Stimulated activated naive CD4-positive, alpha-beta T cell (primary cell): ENCODE measurements around the gene ONECUT2.
"Not testable (repeated sequence)": the region's sequence is repeated elsewhere in the genome, so short reads cannot be mapped to it uniquely, and the experiment has no call there.

Source experiments
- DNase-seq, 6 experiments: peaks; one replicate each; lab custom pipeline; 2025; lab: John Stamatoyannopoulos, UW

Gene ONECUT2

GRCh38 chr18:57446322-57446721 lies 11.1 kb downstream of the ONECUT2 start:
- no peak for DNase-seq

- no peak for DNase-seq
Measured at GRCh38 chr18:57447154-57447621, 12.0 kb downstream of the ONECUT2 start.

GRCh38 chr18:57455576-57456129 lies 20.5 kb downstream of the ONECUT2 start:
- no peak for DNase-seq

DNA sequence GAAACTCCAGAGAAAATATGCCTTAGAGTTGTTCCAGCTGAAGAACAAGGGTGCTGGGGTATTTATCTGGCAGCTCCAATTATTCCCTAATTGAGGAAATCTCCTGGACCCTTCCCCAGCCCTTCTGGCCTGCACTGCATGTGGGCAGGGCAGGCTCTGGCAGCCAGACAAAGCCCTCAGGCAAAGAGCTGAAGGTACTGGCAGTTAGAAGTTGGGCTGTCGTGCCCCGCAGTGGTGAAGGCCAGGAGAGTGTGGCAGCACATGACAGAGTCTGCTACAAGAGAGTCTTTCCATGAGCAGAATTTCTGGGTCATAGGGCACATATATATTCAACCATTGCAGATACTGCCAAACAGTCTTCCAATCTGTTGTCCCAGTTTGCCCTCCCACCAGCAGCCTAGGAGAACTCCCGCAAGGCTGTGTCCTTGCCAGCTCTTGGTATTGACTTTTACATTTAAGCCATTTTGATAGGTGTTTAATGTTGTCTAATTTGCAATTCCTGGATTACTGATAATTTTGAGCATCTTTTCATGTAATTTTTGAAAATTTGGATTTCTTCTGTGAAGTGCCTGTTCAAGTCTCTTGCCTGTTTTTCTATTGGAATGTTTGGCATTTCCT lies 26.6 kb downstream of the ONECUT2 start:
- no peak for DNase-seq

DNA sequence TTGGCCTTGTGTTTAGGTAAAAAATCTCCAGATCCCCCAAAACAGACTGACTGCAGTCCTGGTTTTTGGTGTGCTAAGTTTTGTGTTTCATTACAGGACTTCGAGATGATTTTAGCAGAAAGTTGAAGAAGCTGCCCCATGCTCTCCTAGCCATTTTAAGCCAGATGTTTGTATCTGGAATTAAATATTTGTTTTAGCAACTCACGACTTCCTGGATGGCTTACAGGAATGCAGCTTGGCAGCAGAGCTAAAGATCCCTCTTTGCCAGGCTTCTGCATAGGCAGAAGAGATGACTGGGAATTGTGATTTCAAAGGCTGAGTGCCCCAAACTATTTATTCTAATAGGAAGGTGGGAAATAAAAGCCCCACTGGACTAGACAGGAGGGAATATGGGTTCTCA lies 31.1 kb downstream of the ONECUT2 start:
- DNase-seq, result no peak

DNA sequence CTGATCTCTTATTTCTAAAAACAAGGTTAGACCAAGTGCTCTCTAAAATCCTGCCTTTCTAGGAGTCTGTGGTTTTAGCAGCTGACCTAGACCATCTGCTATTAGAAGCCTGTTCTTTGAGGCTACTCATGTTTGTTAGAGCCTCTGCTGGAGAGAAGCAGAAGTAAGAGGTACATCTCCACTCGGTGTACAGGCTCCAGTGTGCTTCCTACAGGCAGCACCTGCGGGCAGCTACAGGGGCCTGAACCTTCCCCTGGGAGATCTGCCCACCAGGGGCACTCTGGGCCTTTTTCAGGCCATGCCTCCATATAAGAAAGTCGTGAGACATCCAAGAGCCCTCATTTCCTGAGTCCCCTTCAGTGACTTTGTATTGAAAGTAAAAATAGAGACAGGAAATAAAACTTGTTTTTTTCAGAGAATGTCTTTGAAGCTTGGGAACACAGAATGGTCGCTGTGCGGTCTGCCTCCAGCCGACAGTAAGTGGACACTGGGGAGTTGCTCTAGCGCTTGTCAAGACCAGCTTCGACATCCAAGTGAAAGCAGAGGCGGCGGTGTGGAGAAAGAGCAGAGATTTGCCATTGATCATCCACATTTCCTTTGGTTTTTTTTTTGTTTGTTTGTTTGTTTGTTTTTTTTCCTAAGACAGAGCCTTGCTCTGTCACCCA lies 31.7 kb downstream of the ONECUT2 start:
- DNase-seq, result no peak

DNA sequence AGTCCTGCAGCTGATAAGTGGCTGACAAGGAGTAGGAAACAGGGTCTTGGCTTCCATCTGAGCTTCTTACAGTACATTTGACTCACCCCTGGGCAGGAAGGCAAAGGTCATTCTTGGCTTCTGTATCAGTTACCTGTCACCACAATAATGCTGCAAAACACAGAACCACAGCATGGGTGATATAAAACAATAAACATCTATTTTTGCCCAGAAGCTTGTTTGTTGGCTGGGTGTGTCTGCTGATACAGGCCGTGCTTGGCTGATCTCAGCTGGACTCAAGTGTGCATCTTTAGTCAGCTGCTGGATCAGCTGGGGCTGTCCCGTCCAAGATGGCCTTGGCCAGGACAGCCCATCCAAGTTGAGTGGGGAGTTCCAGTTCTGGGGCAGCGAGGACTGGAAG lies 34.7 kb downstream of the ONECUT2 start:
- DNase-seq, result no peak

DNA sequence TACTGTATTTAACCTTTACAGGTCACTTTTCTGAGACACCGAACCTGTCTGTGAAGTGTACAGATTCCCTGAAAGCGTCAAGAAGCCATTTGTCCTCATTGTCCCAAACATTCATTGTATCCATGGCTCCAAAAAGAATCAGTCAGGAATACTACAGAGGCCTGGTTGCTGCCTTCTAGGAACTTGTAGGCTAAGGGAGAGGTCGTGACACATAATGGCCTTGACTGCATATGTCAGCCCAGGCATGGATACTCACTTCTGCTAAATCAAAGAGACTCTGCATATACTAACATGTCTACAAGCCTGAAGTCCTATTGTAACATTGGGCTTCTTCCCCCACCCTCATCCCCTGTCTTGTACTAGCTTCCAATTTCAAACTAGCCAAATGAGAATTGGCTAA lies 40.2 kb downstream of the ONECUT2 start:
- no peak for DNase-seq

GRCh38 chr18:57475903-57476302 lies 40.7 kb downstream of the ONECUT2 start:
- DNase-seq, result no peak

DNA sequence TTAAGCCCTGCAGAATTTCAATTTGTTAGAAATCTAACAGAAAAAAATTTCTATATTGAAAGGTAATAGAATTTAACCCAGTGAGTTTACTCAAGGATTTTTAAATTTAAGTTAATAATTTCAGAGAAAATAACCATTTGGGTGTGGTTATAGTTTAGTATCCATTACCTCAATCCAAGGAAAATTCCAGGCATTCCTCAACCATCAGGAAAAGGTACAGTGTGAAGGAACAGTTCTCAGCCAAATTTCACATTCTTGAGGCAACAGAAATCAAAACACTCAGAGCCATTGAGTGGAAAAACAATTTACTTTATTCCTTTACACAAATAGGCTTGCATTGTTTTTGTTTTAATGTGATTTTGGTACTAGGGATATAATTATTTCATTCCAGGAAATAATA lies 45.6 kb downstream of the ONECUT2 start:
- no peak for DNase-seq

DNA sequence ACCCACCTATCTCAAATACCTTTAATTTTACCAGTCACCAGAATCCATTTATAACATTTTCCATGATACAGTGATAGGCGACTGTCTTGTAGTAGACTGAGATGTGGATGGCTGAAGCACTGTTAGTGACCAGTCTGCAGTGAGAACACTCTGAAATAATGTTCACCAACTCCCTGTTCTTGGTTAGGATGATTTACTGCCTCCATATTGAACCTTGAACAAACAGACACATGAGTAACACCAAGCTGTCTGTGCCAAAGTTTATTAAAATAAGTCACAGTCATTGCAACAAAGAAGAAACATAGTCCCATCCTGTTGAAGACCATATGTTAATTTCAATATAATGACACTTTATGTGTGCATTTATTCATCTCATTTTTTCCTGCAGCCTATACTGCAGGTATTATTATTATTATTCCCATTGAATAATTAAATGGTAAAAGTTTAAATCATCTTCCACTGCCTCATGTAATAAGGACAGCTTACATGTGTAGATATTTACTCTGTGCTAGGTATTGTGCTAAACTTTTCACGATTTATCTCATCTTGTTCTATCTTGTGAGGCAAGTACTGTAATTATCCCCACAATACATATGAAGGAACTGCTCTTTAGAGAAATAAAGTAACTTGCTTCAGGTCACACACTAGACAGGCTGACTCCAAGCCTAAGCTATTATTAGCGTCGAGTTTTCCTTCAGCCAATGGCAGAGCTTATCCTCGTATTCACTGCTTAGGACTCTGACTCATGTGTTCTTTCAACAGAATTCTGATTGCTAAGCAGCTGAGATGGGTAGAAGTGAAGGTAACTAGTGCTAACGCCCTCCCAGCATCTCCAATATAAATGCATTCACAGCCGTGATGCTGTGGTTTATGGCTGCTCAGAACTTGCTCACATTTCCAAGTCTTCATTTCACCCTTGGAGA lies 62.5 kb downstream of the ONECUT2 start:
- DNase-seq, result no peak

- DNase-seq, result no peak
Measured at GRCh38 chr18:57498682-57499256, 63.6 kb downstream of the ONECUT2 start.

GRCh38 chr18:57502624-57503023 lies 67.5 kb downstream of the ONECUT2 start:
- no peak for DNase-seq

DNA sequence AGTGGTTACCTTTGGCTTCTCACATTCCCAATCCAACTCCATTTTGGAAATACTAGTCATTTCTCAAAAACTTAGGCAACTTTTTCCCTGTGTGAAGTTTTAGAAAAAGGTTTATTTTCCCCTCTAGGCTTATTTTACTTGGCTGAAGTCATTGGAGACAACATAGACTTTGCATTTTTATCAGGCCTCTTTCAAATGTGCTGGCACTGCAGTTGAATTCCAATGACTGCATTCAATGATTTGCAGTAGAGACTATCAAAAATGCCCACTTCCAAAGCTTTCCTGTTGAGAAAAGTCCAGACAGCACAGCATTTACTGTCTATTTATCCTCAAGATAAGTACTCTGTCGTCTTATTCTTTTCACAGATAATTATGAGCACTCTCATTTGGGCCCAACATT lies 70.1 kb downstream of the ONECUT2 start:
- no peak for DNase-seq

DNA sequence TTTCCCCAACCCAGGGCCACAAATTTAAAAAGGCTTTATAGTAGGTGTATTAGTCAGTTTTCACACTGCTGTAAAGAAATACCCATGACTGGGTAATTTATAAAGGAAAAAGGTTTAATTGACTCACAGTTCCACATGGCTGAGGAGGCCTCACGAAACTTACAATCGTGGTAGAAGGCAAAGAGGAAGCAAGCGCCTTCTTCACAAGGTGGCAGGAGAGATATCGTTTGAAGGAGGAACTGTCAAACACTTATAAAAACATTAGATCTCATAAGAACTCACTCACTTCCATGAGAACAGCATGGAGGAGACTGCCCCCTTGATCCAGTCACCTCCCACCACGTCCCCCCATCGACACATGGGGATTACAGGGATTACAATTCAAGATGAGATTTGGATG lies 80.9 kb downstream of the ONECUT2 start:
- no peak for DNase-seq

GRCh38 chr18:57518533-57518932 lies 83.4 kb downstream of the ONECUT2 start:
- DNase-seq, result no peak

- no peak for DNase-seq
Measured at GRCh38 chr18:57519668-57520424, 84.7 kb downstream of the ONECUT2 start.

GRCh38 chr18:57522348-57522747 lies 87.2 kb downstream of the ONECUT2 start:
- DNase-seq, result not testable (repeated sequence)

DNA sequence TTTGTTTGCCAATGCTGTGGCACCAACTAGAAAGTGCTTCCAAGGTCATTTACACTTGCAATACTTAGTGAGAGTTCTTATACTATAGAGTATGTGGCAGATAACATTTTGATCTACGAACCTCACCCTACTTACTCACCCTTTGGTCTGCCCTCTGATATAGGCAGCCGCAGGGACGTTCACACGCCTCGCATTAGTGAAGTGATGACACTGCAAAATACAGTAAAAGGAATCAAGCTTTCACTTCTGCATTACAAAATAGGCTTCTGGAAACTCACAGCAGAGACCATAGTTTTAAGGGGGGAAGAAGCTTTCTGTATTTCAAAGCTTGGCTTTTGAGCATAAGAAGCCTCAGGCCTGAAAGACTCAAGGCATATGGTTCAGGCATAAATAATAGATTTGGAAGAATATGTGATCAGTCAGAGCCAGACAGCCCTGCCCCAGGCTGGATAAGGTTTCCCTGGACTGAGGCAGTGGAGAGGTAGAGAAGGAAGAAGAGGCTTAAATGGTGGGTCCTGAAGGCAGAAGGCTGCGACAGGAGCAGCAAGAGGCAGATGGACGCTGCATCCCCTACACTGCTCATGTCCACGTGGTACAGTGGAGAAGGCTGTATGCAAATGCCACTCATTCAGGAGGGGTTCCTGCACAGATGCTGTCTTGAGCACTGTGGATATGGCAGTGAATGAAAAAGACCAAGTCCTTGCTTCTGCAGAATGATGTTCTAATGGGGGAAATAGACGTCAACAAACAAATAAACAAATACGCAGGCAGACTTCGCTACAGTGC lies 88.2 kb downstream of the ONECUT2 start:
- DNase-seq, result no peak

DNA sequence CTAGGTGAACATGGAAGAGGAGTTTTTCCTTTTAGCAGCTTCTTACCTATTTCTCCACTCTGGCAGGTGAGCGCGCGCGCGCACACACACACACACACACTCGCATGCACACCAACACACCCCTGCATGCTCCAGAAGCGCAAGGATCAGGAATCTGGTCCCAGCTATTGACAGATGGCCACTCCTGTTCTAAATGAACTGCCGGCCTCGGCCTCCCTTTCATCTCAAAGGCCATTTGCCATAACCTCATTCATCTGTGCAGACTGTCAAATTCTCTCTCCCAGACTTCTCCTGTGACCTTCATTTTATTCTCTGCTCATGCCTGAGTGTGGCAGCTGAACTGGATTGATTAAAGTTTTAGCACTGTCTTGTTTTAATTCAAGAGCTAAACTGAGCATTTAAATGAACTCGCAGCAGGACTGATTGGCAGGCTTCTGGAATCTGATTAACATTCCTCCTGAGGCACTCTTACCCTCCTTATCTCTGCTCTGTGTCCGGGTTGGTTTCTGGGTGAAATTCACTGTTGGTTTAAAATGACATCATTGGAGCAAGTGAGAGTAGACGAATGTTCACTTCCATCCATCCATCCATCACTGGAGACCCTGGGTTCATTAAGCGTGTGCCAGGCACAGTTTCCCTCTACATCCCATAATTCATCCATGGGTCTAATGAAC lies 92.5 kb downstream of the ONECUT2 start:
- DNase-seq, result no peak
